K562 (cell line): ENCODE data around the gene AMBP. TPM values are rescaled to one million over a fixed set of nuclear protein-coding genes. Genes with fewer than 3 reads are reported as not detected.

Experiments
- ATAC-seq: fragments of 200-7000 bp; cut with Tn5 transposase; 3 replicates; pipeline ENCODE4 v1.9.1; 2020; ENCODE audit warnings: moderate library complexity
- BruUV-seq: library from RNA; stranded (reverse); fragments of 400-500 nt; replicated peaks from 2 replicates; lab custom pipeline; 2021; lab: Mats Ljungman, UMichigan
- CTCF ChIA-PET: fragments of 300-600 bp; formaldehyde crosslinking; extraction: SDS; loops from one replicate; lab custom pipeline; 2021; ENCODE audit warnings: low intra/inter-chr PET ratio; lab: Yijun Ruan, JAX
- POLR2A ChIA-PET: fragments of 300-600, 350-650 bp; sonication (Branson Sonifier 250); formaldehyde crosslinking; extraction: SDS; loops from one replicate; lab custom pipeline; 2021; ENCODE audit warnings: antibody characterized with exemption, inconsistent platforms; lab: Yijun Ruan, JAX
- DNase-seq, 4 experiments: peaks; one replicate each; pipeline versions ENCODE4 v3.0.0 to v3.0.0-alpha.2; 2011 to 2018; ENCODE audit warnings: low spot score in 3 of 4, mixed read lengths in 3 of 4; ENCODE audit errors: extremely low read depth in 1 of 4
- FAIRE-seq: peaks from 2 replicates; lab custom pipeline; 2011; peaks lifted over from hg19 to GRCh38; lab: Jason Lieb, UNC
- H2AFZ ChIP-seq: 2 replicates; pipeline ENCODE4 v1.6.0; 2011; ENCODE audit warnings: low read depth, low read length, control low read depth, inconsistent platforms
- H3K27ac ChIP-seq: fragments of 200-600 bp; 3 replicates; pipeline ENCODE4 v1.8.0; 2011; ENCODE audit warnings: low read depth, mild to moderate bottlenecking, control low read depth, inconsistent platforms, low read length, moderate library complexity, mixed read lengths; ENCODE audit errors: extremely low read depth
- H3K27me3 ChIP-seq, 2 experiments: fragments of 300-600 bp in 1 of 2; 2 replicates in 1 of 2; 3 replicates in 1 of 2; pipeline versions ENCODE4 v1.6.0 to v1.8.0; 2011; ENCODE audit warnings: inconsistent platforms in 2 of 2, low read length in 2 of 2, mild to moderate bottlenecking in 1 of 2, mixed read lengths in 1 of 2, moderate library complexity in 1 of 2; ENCODE audit not compliant: control insufficient read depth in 2 of 2, insufficient read depth in 2 of 2
- H3K36me3 ChIP-seq: fragments of 300-600 bp; 3 replicates; pipeline ENCODE4 v1.8.0; 2011; ENCODE audit warnings: mild to moderate bottlenecking, low read length, inconsistent platforms; ENCODE audit not compliant: control insufficient read depth, insufficient read depth
- H3K4me1 ChIP-seq, 2 experiments: fragments of 200-600 bp in 1 of 2; replicated peaks in 1 of 2; 2 replicates in 1 of 2; 3 replicates in 1 of 2; pipeline versions ENCODE4 v1.5.1 to v1.8.0; 2011; ENCODE audit warnings: inconsistent platforms in 2 of 2, low read length in 2 of 2, mild to moderate bottlenecking in 1 of 2, mixed read lengths in 1 of 2, moderate library complexity in 1 of 2; ENCODE audit not compliant: control insufficient read depth in 2 of 2, insufficient read depth in 2 of 2
- H3K4me2 ChIP-seq: 2 replicates; pipeline ENCODE4 v1.6.1; 2011; ENCODE audit warnings: low read length, control low read depth, inconsistent platforms, mixed read lengths; ENCODE audit not compliant: insufficient read depth
- H3K4me3 ChIP-seq: fragments of 200-600 bp; sonication (generic), shearing (Covaris generic); 2 replicates; pipeline ENCODE4 v1.5.1; 2016; ENCODE audit warnings: control low read depth, inconsistent platforms
- H3K79me2 ChIP-seq: fragments of 200-600 bp; 3 replicates; pipeline ENCODE4 v1.8.0; 2011; ENCODE audit warnings: low read length, inconsistent platforms; ENCODE audit not compliant: control insufficient read depth, insufficient read depth
- H3K9ac ChIP-seq, 2 experiments: 2 replicates each; pipeline versions ENCODE4 v1.6.0 to v1.6.1; 2011; ENCODE audit warnings: low read depth in 2 of 2, low read length in 2 of 2, control low read depth in 1 of 2, inconsistent platforms in 1 of 2, mild to moderate bottlenecking in 1 of 2, mixed read lengths in 1 of 2; ENCODE audit not compliant: insufficient read depth in 1 of 2
- H3K9me1 ChIP-seq: one replicate; pipeline ENCODE4 v1.6.0; 2011; ENCODE audit warnings: inconsistent platforms, mild to moderate bottlenecking, low read length, moderate library complexity; ENCODE audit not compliant: control insufficient read depth, insufficient read depth
- H3K9me3 ChIP-seq: replicated peaks from 2 replicates; pipeline ENCODE4 v1.5.1; 2011; ENCODE audit warnings: low read depth, low read length, inconsistent platforms; ENCODE audit not compliant: control insufficient read depth, insufficient read depth
- H4K20me1 ChIP-seq: replicated peaks from 2 replicates; pipeline ENCODE4 v1.6.1; 2011; ENCODE audit warnings: low read length, inconsistent platforms, mixed read lengths; ENCODE audit not compliant: control insufficient read depth, insufficient read depth
- CBX2 ChIP-seq: fragments of 200-600 bp; sonication (generic); IDR thresholded peaks from one replicate; pipeline ENCODE4 v1.6.1; 2012; ENCODE audit warnings: mild to moderate bottlenecking, low read length, inconsistent platforms; ENCODE audit not compliant: insufficient read depth, poor library complexity, severe bottlenecking
- DPF2 ChIP-seq: fragments of 450-650 bp; IDR thresholded peaks from 2 replicates; pipeline ENCODE4 v1.6.1; 2016
- ELF1 ChIP-seq: fragments of 200-800 bp; sonication (Bioruptor generic); IDR thresholded peaks from 2 replicates; pipeline ENCODE4 v1.6.1; 2016; ENCODE audit warnings: missing genetic modification characterization, missing compliant biosample characterization
- ZNF232 ChIP-seq: sonication (generic); formaldehyde crosslinking; IDR thresholded peaks from 2 replicates; pipeline ENCODE4 v1.8.0; 2022; ENCODE audit warnings: mild to moderate bottlenecking, missing genetic modification reagents
- ZNF24 ChIP-seq: fragments of 450-650 bp; IDR thresholded peaks from 2 replicates; pipeline ENCODE4 v1.6.1; 2016
- WGBS: fragments of 100-300 bp; shearing (Covaris generic); methylation state at CpG from one replicate; pipeline ENCODE4 v1.1.6; 2016; ENCODE audit warnings: low coverage, mixed read lengths; ENCODE audit not compliant: insufficient coverage; ENCODE audit errors: missing lambda C conversion rate; 5-methylcytosine and 5-hydroxymethylcytosine counted together
- in situ Hi-C: fragments of 300-500 bp; cut with MboI; formaldehyde crosslinking; loops from 4 replicates; pipeline ENCODE4 v1.15.0; 2018; ENCODE audit warnings: inconsistent platforms, mixed read lengths
- intact Hi-C: fragments of 100-400 bp; cut with micrococcal nuclease; formaldehyde crosslinking; loops from 2 replicates; pipeline ENCODE4 v1.14.2; 2022
- polyA plus RNA-seq, 8 experiments: library from polyadenylated mRNA; depleted of rRNA in 4 of 8; stranded (reverse) in 5 of 8; unstranded in 3 of 8; fragments of >200 nt; fragmentation: Nextera tagmentation in 2 of 8; fragmentation: Illumina TruSeq in 1 of 8; extraction: Ambion mirVana in 2 of 8; extraction: Trizol in 1 of 8; gene quantifications; 2 replicates each; pipeline versions ENCODE4 v1.2.1 to v1.2.3, GENCODE V29; 2011 to 2014; ENCODE audit warnings: inconsistent platforms in 1 of 8, missing spikeins in 1 of 8
- total RNA-seq, 7 experiments: library from RNA; depleted of rRNA in 6 of 7; stranded (reverse); fragments of >200 nt in 6 of 7; fragmentation: Illumina TruSeq in 2 of 7; extraction: Trizol in 2 of 7; gene quantifications; 2 replicates each; pipeline versions ENCODE4 v1.2.1 to v1.2.3, GENCODE V29; 2011 to 2021; ENCODE audit warnings: low replicate concordance in 1 of 7
- TF ChIP-seq, protein P1 (sequence below): fragments of 450-650 bp; IDR thresholded peaks from 2 replicates; pipeline ENCODE4 v1.6.1; 2018; ENCODE audit not compliant: partially characterized antibody
- TF ChIP-seq, protein P2 (sequence below): fragments of 250-450 bp; sonication (Bioruptor Pico); IDR thresholded peaks from 2 replicates; pipeline ENCODE4 v1.4.0; 2020; ENCODE audit warnings: mild to moderate bottlenecking, moderate library complexity, borderline replicate concordance
- TF ChIP-seq, protein P3 (sequence below): fragments of 450-650 bp; formaldehyde crosslinking; IDR thresholded peaks from 2 replicates; pipeline ENCODE4 v1.4.0; 2020; ENCODE audit warnings: mild to moderate bottlenecking

The AMBP gene
- total and polyA plus RNA-seq, 9 of the 15 experiments (the other 6 are each of a cell fraction or from before 2014, with no cell fraction given): 1.3 TPM; not detected in 8

DNA sequence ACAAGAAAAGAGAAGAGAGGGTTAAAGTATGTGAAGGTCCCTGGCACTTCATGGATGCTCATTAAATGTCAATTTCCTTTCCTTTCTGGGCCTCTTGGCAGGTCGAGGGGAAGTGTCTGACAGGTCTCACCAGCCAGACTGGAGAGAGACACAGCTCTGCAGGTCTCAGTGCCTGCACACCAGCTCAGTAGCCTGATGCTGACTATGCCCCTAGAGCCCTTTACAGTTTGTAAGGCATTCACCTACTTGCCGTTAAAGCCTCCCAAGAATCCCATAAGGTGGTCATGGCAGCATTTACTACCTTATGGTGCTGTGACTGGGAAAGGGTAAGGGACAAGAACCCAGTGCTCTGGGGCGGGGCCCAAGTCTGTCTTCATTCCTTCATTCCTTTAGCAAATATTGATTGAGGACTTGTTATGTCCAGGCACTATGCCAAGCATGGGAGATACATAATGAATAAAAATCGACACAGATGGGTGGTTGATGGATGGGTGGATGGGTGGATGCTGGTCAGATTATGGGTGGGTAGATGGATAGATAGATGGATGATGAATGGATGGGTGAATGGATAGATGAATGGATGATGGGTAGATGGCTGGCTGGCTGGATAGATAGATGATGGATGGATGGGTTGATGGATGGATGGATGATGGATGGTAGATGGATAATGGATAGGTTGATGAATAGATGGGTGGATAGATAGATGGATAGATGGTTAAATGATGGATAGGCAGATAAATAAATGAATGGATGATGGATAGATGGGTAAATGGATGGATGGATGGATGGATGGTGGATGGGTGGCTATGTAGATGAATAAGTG, 42.3 kb upstream of the AMBP start:
- H3K9me3 ChIP-seq: no peaks in the 10 kb centered on the region
- H3K79me2 ChIP-seq: no peaks in the 10 kb centered on the region
- DNase-seq (no peak), ATAC-seq (no peak), FAIRE-seq (no peak)
- H3K4me1 ChIP-seq: no peaks in the 10 kb centered on the region
- no peaks in the 10 kb centered on the region for H3K9me1 ChIP-seq
- CTCF ChIA-PET: no interaction called here
- no peak overlapping the region for H3K4me3 ChIP-seq
- H2AFZ ChIP-seq: no peak overlapping the region
- no TSS peak for BruUV-seq
- 0% methylated on average over 4 of the region's 4 CpGs for WGBS
- TF ChIP-seq ZNF232 (CRISPR knock-in tag) (no peak), CBX2 (no peak), DPF2 (no peak), ELF1 (tag) (no peak), ZNF24 (no peak)
- TF ChIP-seq, protein P1, sequence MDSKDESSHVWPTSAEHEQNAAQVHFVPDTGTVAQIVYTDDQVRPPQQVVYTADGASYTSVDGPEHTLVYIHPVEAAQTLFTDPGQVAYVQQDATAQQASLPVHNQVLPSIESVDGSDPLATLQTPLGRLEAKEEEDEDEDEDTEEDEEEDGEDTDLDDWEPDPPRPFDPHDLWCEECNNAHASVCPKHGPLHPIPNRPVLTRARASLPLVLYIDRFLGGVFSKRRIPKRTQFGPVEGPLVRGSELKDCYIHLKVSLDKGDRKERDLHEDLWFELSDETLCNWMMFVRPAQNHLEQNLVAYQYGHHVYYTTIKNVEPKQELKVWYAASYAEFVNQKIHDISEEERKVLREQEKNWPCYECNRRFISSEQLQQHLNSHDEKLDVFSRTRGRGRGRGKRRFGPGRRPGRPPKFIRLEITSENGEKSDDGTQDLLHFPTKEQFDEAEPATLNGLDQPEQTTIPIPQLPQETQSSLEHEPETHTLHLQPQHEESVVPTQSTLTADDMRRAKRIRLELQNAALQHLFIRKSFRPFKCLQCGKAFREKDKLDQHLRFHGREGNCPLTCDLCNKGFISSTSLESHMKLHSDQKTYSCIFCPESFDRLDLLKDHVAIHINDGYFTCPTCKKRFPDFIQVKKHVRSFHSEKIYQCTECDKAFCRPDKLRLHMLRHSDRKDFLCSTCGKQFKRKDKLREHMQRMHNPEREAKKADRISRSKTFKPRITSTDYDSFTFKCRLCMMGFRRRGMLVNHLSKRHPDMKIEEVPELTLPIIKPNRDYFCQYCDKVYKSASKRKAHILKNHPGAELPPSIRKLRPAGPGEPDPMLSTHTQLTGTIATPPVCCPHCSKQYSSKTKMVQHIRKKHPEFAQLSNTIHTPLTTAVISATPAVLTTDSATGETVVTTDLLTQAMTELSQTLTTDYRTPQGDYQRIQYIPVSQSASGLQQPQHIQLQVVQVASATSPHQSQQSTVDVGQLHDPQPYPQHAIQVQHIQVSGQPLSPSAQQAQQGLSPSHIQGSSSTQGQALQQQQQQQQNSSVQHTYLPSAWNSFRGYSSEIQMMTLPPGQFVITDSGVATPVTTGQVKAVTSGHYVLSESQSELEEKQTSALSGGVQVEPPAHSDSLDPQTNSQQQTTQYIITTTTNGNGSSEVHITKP: no peak
- TF ChIP-seq, protein P2, sequence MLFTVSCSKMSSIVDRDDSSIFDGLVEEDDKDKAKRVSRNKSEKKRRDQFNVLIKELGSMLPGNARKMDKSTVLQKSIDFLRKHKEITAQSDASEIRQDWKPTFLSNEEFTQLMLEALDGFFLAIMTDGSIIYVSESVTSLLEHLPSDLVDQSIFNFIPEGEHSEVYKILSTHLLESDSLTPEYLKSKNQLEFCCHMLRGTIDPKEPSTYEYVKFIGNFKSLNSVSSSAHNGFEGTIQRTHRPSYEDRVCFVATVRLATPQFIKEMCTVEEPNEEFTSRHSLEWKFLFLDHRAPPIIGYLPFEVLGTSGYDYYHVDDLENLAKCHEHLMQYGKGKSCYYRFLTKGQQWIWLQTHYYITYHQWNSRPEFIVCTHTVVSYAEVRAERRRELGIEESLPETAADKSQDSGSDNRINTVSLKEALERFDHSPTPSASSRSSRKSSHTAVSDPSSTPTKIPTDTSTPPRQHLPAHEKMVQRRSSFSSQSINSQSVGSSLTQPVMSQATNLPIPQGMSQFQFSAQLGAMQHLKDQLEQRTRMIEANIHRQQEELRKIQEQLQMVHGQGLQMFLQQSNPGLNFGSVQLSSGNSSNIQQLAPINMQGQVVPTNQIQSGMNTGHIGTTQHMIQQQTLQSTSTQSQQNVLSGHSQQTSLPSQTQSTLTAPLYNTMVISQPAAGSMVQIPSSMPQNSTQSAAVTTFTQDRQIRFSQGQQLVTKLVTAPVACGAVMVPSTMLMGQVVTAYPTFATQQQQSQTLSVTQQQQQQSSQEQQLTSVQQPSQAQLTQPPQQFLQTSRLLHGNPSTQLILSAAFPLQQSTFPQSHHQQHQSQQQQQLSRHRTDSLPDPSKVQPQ: no peak
- TF ChIP-seq, protein P3, sequence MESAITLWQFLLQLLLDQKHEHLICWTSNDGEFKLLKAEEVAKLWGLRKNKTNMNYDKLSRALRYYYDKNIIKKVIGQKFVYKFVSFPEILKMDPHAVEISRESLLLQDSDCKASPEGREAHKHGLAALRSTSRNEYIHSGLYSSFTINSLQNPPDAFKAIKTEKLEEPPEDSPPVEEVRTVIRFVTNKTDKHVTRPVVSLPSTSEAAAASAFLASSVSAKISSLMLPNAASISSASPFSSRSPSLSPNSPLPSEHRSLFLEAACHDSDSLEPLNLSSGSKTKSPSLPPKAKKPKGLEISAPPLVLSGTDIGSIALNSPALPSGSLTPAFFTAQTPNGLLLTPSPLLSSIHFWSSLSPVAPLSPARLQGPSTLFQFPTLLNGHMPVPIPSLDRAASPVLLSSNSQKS: no peak
- TF ChIP-seq, all 486 proteins: peak for 0
- intact Hi-C loops: no loop called here
- H3K9ac ChIP-seq: no peak overlapping the region
- in situ Hi-C loops: no loop called here
- H3K36me3 ChIP-seq: no peaks in the 10 kb centered on the region
- H4K20me1 ChIP-seq: no peaks in the 10 kb centered on the region
- POLR2A ChIA-PET: interaction anchor here (1.5 kb wide), 1 partner anchor 12 kb away, joined by 5 read pairs; no protein-coding TSS in a partner anchor
- no peak overlapping the region for H3K4me2 ChIP-seq
- peaks cover 13 to 44% of the 10 kb centered on the region in 2 experiments; a peak in 3 of 5 replicates for H3K27me3 ChIP-seq
- H3K27ac ChIP-seq: no peak overlapping the region
